Measurements from ENCODE around the gene GPBP1L1.

Gene GPBP1L1

GRCh38 chr1:45668526-45668925 lies 17.8 kb downstream of the GPBP1L1 start:
- TF ChIP-seq, protein P1, sequence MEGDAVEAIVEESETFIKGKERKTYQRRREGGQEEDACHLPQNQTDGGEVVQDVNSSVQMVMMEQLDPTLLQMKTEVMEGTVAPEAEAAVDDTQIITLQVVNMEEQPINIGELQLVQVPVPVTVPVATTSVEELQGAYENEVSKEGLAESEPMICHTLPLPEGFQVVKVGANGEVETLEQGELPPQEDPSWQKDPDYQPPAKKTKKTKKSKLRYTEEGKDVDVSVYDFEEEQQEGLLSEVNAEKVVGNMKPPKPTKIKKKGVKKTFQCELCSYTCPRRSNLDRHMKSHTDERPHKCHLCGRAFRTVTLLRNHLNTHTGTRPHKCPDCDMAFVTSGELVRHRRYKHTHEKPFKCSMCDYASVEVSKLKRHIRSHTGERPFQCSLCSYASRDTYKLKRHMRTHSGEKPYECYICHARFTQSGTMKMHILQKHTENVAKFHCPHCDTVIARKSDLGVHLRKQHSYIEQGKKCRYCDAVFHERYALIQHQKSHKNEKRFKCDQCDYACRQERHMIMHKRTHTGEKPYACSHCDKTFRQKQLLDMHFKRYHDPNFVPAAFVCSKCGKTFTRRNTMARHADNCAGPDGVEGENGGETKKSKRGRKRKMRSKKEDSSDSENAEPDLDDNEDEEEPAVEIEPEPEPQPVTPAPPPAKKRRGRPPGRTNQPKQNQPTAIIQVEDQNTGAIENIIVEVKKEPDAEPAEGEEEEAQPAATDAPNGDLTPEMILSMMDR (IDR thresholded peaks at IDR 0.05; ENCODE audit: insufficient read depth, low read length, poor library complexity, severe bottlenecking), result no peak
- Histone ChIP-seq H3K27me3 (replicated peaks; ENCODE audit: control insufficient read depth, insufficient read depth, low read length) (no peaks in the 10 kb centered on the region), H3K36me3 (ENCODE audit: control insufficient read depth, insufficient read depth, low read length) (no peaks in the 10 kb centered on the region; the same call in 1 of the 2 replicates), H3K4me3 (replicated peaks; ENCODE audit: low read depth, low read length) (no peak overlapping the region)
- no peak for DNase-seq (ENCODE audit: extremely low read depth, insufficient read length)

GRCh38 chr1:45667321-45668111 lies 18.8 kb downstream of the GPBP1L1 start:
- TF ChIP-seq, protein P1 (IDR thresholded peaks at IDR 0.05; ENCODE audit: insufficient read depth, low read length, poor library complexity, severe bottlenecking), result no peak
- DNase-seq (ENCODE audit: extremely low read depth, insufficient read length), result no peak

DNA sequence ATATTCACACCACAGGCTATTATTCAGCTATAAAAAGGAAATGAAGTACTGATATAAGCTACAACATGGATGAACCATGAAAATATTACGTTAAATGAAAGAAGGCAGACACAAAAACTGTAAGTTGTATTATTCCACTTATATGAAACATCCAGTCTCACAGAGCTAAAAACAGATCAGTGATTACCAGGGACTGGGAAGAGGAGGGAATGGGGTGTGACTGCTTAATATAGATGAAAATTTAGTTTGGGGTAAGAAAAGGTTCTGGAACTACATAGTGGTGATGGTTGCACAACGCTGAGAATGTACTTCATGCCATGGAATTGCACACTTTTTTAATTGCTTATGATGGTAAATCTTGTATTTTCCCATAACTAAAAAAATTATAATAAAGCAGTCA lies 19.5 kb downstream of the GPBP1L1 start:
- TF ChIP-seq, protein P1 (IDR thresholded peaks at IDR 0.05; ENCODE audit: insufficient read depth, low read length, poor library complexity, severe bottlenecking), result no peak
- Histone ChIP-seq H3K27me3 (replicated peaks; ENCODE audit: control insufficient read depth, insufficient read depth, low read length) (no peaks in the 10 kb centered on the region), H3K4me3 (replicated peaks; ENCODE audit: low read depth, low read length) (no peak overlapping the region), H3K36me3 (ENCODE audit: control insufficient read depth, insufficient read depth, low read length) (no peaks in the 10 kb centered on the region; the same call in 1 of the 2 replicates)
- DNase-seq (ENCODE audit: extremely low read depth, insufficient read length), result no peak

More at GRCh38 chr1:45667321-45668111, 18.8 kb downstream of the GPBP1L1 start:
- Histone ChIP-seq H3K36me3 (ENCODE audit: control insufficient read depth, insufficient read depth, low read length) (no peaks in the 10 kb centered on the region; the same call in 1 of the 2 replicates), H3K27me3 (replicated peaks; ENCODE audit: control insufficient read depth, insufficient read depth, low read length) (no peaks in the 10 kb centered on the region), H3K4me3 (replicated peaks; ENCODE audit: low read depth, low read length) (no peak overlapping the region)

DNA sequence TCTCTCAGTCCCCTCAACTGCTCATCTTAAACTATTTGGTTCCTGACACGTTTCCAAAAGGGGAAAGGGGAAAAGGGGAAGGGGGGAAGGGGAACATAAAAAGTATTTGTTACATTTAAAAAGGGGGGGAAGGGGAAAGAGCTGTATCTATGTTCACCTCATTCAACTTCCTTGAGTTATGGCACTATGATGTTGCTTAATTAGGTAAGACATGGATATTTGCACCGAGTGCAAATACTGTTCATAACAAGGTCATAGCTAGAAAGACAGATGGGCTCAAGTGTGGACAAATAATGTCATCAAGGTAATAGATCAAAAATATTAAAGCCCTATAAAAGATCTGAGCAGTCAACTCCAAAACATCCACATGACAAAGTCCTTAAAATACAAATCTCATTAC lies 26.0 kb downstream of the GPBP1L1 start:
- DNase-seq (ENCODE audit: extremely low read depth, insufficient read length), result no peak
- Histone ChIP-seq H3K27me3 (replicated peaks; ENCODE audit: control insufficient read depth, insufficient read depth, low read length) (no peaks in the 10 kb centered on the region), H3K36me3 (ENCODE audit: control insufficient read depth, insufficient read depth, low read length) (peaks cover 9% of the 10 kb centered on the region), H3K4me3 (replicated peaks; ENCODE audit: low read depth, low read length) (no peak overlapping the region)
- TF ChIP-seq, protein P1 (IDR thresholded peaks at IDR 0.05; ENCODE audit: insufficient read depth, low read length, poor library complexity, severe bottlenecking), result no peak

DNA sequence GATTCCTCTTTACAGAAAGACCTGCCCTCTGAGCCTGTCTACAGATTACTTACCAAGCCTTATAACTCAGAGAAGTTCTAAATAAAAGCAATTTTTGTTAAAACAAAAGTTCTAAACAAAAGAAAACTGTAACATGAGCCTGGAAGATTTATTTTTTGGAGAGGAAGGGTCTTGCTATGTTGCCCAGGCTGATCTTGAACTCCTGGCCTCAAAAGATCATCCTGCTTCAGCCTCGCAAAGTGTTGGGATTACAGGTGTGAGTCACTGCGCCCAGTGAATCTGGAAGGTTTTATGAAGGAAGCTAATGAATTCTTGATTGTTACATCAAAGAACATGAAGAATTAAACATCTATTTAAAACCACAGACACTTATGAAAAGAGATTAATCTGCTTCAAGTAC lies 27.1 kb downstream of the GPBP1L1 start:
- TF ChIP-seq, protein P1 (IDR thresholded peaks at IDR 0.05; ENCODE audit: insufficient read depth, low read length, poor library complexity, severe bottlenecking), result no peak
- peaks cover 12% of the 10 kb centered on the region for H3K36me3 ChIP-seq (ENCODE audit: control insufficient read depth, insufficient read depth, low read length)

More for the DNA sequence above, 27.1 kb downstream of the GPBP1L1 start:
- Histone ChIP-seq H3K27me3 (replicated peaks; ENCODE audit: control insufficient read depth, insufficient read depth, low read length) (no peaks in the 10 kb centered on the region), H3K4me3 (replicated peaks; ENCODE audit: low read depth, low read length) (no peak overlapping the region)
- DNase-seq (ENCODE audit: extremely low read depth, insufficient read length), result no peak
